HG03103 (cell line): ENCODE results near the gene SCIMP.
"Not testable (repeated sequence)": the region's sequence is repeated elsewhere in the genome, so short reads cannot be mapped to it uniquely, and the experiment has no call there.

Experiments
- ATAC-seq: cut with Tn5 transposase; IDR thresholded peaks from one replicate; pipeline ENCODE4 v1.9.1; 2021; ENCODE audit warnings: low read depth; ENCODE audit not compliant: unreplicated experiment

The SCIMP gene

DNA sequence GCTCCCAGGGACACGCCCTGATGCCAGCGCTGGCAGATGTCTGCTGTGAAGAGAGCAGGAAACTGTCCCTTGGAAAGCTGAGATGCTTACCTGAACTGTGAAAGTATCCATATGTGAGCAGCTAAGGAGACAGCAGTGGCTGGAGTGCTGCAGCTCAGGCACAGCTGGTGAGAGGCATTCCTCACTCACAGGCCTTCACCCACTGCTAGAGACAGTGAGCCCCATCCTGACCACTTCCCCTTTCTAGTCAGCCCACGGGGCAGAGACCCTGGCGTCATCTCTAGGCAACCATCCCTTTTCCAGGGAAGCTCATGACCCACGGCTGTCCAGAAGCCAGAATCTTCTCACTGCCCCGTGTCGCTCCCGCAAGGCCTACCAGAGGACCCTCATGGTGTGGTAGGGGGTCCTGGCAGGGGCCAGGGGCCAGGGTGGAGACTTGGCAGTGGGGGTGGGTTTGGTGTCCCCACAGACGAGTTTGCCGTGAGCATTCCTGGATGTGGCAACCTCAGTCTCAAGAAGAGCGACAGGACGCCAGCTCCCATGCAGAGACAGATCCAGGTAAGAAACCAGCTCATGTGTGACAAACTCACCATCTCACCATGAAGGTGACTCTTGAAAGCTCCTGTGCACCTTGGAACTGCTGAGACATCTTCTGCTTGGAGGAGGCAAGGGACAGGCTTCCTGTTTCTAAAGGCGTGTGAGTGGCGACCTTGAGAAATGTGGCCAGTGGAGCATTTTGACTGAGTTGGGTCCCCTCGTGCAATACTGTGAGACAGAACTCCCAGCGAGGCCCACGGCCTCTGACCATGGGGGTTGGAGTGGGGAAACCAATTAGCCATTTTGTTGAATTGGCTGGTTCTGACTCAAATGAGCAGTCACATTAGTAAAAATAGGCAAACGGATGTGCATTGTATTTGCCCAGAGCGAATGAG, at the start of gene SCIMP:
Gene SCIMP, minus strand, starts transcription at position 216 of the 932 bp plus-strand sequence. Its CDS starts 105 bp downstream, at position 111.
- no peak for ATAC-seq

- ATAC-seq = no peak
Observed at GRCh38 chr17:5283571-5284315, 49.1 kb upstream of the SCIMP start.

GRCh38 chr17:5282642-5283217, 48.1 kb upstream of the SCIMP start:
- no peak for ATAC-seq

GRCh38 chr17:5281814-5282641, 47.4 kb upstream of the SCIMP start, which contains the start of gene RABEP1:
RABEP1 (plus strand) TSS chr17:5282284; CDS start chr17:5282487, 203 bp downstream.
- ATAC-seq = no peak

DNA sequence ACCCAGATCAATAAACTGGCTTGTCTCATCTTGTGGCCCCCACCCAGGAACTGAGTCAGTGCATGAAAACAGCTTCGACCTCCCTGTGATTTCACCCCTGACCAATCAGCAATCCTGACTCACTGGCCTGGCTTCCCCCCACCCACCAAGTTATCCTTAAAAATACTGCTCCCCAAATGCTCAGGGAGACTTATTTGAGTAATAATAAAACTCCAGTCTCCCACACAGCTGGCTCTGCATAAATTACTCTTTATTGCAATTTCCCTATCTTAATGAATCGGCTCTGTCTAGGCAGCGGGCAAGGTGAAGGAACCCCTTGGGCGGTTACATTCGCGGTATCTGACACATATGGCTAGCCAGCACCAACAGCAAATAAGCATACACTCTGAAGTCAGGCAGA, 37.7 kb upstream of the SCIMP start:
- ATAC-seq = no peak

GRCh38 chr17:5269241-5269960, 34.7 kb upstream of the SCIMP start:
- no peak for ATAC-seq

GRCh38 chr17:5264893-5265292, 30.2 kb upstream of the SCIMP start:
- no peak for ATAC-seq

GRCh38 chr17:5263441-5263840, 28.8 kb upstream of the SCIMP start:
- ATAC-seq = no peak

DNA sequence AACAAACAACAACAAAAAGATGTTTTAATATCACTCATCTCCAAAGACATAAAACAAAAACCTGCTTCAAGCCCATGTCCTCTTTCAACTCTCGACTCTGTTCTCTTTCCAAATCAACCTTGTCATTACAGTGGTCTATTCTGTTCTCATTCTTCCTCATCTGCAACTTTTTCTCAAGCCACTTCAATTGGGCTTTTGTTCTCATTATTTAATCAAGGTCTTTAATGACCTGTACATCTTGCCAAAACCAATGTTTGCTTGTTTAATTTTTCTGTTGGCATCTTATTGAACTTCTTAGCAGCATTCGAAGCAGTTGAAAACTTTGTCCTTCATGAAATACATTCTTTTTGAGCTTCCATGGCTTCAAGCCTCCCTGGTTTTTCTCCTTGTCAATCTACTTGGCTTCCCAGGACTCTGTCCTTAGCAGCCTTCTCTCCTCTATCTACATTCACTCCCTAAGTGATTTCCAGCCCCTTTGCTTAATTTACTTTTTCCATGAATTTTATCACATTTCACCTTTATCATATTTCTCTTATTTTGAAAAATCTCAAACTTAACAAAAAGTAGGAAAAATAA, 27.8 kb upstream of the SCIMP start:
- ATAC-seq = no peak

DNA sequence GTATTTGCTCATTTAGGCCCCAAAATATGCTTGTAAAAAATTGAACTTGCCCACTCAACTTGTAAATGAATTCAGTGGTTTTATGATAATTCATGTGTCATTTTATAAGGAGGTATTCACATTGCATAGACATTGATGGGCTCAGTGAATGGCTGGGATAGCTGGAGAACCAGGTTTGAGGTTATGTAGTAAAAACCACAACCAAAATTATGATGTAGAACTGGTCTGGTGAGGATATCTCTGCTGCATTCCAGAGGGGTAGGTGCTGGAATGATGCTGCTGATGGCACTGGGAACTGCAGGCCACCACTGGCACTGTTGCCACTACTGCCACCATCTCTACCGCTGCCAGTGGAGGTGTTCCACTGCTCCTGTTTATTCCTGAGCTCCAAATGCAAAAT, 25.9 kb upstream of the SCIMP start:
- no peak for ATAC-seq

GRCh38 chr17:5257124-5257523, 22.5 kb upstream of the SCIMP start:
- ATAC-seq = no peak

GRCh38 chr17:5254903-5255521, 20.4 kb upstream of the SCIMP start:
- ATAC-seq = no peak

DNA sequence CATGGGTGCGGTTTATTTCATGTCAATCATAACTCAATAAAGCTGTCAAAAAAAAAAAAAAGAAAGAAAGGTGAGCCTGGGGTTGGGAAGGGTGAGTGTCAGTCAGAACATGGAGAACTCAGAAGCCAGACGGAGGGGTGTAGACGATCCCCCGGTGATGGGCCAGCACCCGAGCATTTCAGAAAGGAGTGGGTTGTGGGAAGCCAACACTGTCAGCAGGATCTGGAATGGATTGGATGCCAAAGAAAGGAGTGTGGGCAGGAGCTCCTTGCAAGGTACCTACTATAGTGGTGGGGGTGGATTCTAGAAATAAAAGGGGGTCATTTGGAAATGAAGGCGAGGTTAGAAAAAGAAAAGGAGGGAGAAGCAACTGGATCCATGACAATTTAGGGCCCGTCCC, 19.8 kb upstream of the SCIMP start:
- no peak for ATAC-seq

DNA sequence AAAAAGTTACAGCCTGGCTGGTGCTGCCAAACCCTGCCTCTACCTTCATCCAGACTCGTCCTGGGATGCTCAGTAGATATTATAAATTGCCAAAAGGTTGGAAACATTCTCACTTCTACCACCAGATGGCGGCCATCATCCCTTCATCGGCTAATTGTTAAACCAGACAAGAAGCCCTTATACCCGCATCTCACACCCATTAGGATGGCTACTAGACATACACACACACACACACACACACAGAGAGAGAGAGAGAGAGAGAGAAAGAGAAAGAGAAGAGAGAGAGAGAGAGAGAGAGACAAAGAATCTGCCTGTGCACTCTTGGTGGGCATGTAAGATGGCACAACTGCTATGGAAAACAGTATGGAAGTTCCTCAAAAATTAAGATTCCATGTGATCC, 15.0 kb upstream of the SCIMP start:
- ATAC-seq = no peak

- ATAC-seq = no peak
Observed at GRCh38 chr17:5248821-5249479, 14.3 kb upstream of the SCIMP start.

- ATAC-seq = no peak
Observed at GRCh38 chr17:5247621-5248020, 13.0 kb upstream of the SCIMP start.

DNA sequence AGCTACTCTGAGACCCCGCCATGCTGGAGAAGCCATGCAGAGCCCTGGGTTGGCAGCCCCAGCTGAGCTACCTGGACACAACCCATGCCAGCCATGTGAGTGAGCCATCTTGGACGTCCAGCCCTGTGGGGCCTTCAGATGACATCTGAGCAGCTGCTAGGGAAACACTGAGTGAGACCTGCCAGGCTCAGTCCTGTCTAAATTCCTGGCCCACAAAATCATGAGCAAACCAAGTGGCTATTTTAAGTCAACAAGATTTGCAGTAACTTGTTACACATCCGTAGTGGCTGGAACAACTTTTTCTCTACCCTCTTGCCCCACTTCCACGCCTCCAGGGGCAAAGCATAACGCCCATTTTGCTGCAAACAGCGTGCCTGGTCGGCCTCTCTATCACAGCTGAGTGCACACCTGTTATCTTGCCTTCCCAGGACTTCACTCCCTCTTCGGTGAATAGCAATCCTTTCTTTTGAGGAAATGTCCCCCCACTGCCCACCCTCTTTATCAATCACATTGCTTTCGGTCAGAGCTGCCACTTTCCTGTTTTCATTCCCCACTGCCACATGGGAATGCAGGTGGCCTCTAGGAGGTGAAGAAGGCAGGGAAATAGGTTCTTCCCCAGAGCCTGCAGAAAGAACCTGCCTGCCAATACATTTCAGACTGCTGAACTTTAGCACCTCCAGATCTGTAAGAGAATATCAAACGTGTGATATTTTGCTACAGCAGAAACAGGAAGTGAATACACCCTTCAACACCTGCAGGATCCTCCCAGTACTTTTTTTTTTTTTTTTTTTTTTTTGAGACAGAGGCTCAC, 7.4 kb upstream of the SCIMP start:
- ATAC-seq = no peak

DNA sequence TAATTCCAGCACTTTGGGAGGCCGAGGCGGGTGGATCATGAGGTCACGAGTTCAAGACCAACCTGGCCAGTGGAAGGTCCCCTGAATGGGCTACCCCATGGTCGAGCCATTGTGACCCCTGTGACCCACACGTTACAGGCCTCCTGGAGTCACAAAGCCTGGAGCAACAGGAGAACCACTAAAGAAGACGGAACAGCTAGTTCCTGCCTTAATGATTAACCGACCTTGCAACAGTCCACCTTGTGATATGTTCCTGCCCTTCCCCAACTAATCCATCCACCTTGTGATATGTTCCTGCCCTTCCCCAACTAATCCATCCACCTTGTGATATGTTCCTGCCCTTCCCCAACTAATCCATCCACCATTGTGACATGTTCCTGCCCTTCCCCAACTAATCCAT, 5.1 kb upstream of the SCIMP start:
- not testable (repeated sequence) for ATAC-seq
